Body of pancreas (tissue), 4 donors: ENCODE measurements around the gene CLEC2B. TPM values are rescaled to one million over a fixed set of nuclear protein-coding genes. Genes with fewer than 3 reads are reported as not detected.

Experiments used
- ATAC-seq: fragments of 150-250 bp; one replicate; pipeline ENCODE4 v1.9.1; 2016
- DNase-seq, 4 donors: peaks; one replicate each; pipeline ENCODE4 v3.0.0-alpha.2; 2019
- H3K27ac ChIP-seq, 4 donors: fragments of 200-600 bp; sonication (generic); 1 replicate in 3 of 4; 2 replicates in 1 of 4; pipeline versions ENCODE4 v1.5.1 to v1.6.1; 2016 to 2019; ENCODE audit warnings: mild to moderate bottlenecking in 1 of 4, mixed read lengths in 1 of 4, moderate library complexity in 1 of 4
- H3K27me3 ChIP-seq, 2 donors: fragments of 200-600 bp; sonication (generic); one replicate each; pipeline ENCODE4 v1.6.0; 2016; ENCODE audit warnings: mild to moderate bottlenecking in 1 of 2
- H3K36me3 ChIP-seq, 2 donors: fragments of 200-600 bp; sonication (generic); replicated peaks in 1 of 2; 2 replicates each; pipeline ENCODE4 v1.5.1; 2016; ENCODE audit warnings: low read depth in 2 of 2; ENCODE audit not compliant: insufficient read depth in 1 of 2
- H3K4me1 ChIP-seq: fragments of 200-600 bp; sonication (generic); one replicate; pipeline ENCODE4 v1.6.0; 2016
- H3K4me3 ChIP-seq, 2 donors: fragments of 200-600 bp; sonication (generic); 1 replicate in 1 of 2; 2 replicates in 1 of 2; pipeline ENCODE4 v1.5.1; 2016 to 2019
- H3K9me3 ChIP-seq, 3 donors: fragments of 200-600 bp; sonication (generic); 1 replicate in 2 of 3; 2 replicates in 1 of 3; pipeline ENCODE4 v1.5.1; 2016
- POLR2A ChIP-seq, 3 donors: fragments of 450-650 bp; IDR thresholded peaks; one replicate each; pipeline ENCODE4 v1.6.1; 2016; ENCODE audit warnings: antibody characterized with exemption in 3 of 3, mild to moderate bottlenecking in 2 of 3
- WGBS, 2 donors: methylation state at CpG; one replicate each; pipeline ENCODE4 v1.1.5; 2017; 5-methylcytosine and 5-hydroxymethylcytosine counted together
- intact Hi-C: fragments of 100-400 bp; cut with DNase I; formaldehyde crosslinking; loops from one replicate; pipeline ENCODE4 v1.15.1; 2023
- total RNA-seq, 2 donors: library from RNA; depleted of rRNA; stranded (reverse); fragments of >200 nt; gene quantifications; one replicate each; pipeline ENCODE4 v1.1.0, GENCODE V29; 2016
- TF ChIP-seq, protein P1 (sequence below), 7 experiments: fragments of 450-650 bp in 4 of 7; fragments of 200-600 bp in 3 of 7; sonication (generic) in 3 of 7; IDR thresholded peaks; one replicate each; pipeline ENCODE4 v1.5.1; 2016 to 2019; ENCODE audit warnings: antibody characterized with exemption in 7 of 7

Gene CLEC2B
- 1 to 10 TPM in 1 of 2 donors, under 1 TPM in 1; 0.66 to 4.2 TPM for total RNA-seq

DNA sequence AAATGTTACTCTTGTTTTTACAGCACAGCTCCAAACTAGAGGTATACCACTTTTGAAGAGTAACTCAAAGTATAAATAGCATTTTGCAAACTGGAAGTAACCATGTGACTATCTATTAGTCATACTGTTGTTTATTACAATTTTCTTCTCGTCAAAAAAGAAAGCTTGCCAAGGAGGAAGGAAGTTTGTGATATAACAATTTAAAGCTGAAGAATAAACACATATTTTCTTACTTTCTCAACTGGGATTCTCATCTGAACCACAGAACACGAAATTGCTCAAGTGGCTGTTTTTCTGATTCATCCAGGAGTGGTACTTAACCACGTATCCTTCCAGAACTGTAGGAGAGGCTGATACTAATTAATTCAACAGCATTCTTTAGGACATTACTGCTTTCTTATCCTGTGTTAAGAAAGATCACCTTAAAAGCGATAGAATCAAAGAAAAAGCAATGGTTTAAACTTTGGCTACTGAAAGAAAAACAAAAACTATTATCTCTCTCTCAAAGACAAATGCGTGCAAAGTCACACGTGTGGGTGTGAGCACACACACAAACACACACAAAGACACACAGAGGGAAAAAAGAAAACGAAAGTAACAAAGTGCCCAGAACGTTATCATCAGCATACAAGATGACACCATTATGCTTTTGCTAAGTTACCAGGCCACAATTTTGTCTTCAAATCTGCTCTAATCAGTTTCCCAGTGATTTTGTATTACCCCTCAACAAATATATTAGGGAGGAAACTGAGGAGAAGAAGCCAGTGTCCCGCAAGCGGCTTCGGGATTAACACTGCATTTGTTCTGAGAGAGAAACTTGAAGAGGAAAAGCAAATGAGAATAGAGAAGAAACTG is at the start of gene CLEC2B:
Gene CLEC2B (minus strand): TSS at position 48 of the 855 bp plus-strand sequence.
- DNase-seq (peak in 1 of 4 donors; percentile 13), ATAC-seq (peak; percentile 72)
- peak within 1 kb of the TSS in 3 of 4 donors; percentile 11 to 64 (median 51) for H3K27ac ChIP-seq
- 11% methylated on average over 11 of the region's 11 CpGs for WGBS, 2 donors
- no peaks in the 10 kb centered on the region for H3K27me3 ChIP-seq
- H3K9me3 ChIP-seq = no peaks in the 10 kb centered on the region
- intact Hi-C loops = no loop called here
- peak within 1 kb of the TSS in 1 of 2 donors; percentile 0 for H3K4me3 ChIP-seq
- H3K4me1 ChIP-seq = no peaks in the 10 kb centered on the region
- no peaks in the 10 kb centered on the region for H3K36me3 ChIP-seq
- TF ChIP-seq, protein P1, sequence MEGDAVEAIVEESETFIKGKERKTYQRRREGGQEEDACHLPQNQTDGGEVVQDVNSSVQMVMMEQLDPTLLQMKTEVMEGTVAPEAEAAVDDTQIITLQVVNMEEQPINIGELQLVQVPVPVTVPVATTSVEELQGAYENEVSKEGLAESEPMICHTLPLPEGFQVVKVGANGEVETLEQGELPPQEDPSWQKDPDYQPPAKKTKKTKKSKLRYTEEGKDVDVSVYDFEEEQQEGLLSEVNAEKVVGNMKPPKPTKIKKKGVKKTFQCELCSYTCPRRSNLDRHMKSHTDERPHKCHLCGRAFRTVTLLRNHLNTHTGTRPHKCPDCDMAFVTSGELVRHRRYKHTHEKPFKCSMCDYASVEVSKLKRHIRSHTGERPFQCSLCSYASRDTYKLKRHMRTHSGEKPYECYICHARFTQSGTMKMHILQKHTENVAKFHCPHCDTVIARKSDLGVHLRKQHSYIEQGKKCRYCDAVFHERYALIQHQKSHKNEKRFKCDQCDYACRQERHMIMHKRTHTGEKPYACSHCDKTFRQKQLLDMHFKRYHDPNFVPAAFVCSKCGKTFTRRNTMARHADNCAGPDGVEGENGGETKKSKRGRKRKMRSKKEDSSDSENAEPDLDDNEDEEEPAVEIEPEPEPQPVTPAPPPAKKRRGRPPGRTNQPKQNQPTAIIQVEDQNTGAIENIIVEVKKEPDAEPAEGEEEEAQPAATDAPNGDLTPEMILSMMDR (IDR thresholded peaks at IDR 0.05) = no peak
- TF ChIP-seq POLR2A (IDR thresholded peaks at IDR 0.05) = peak in 1 of 3 donors; percentile 47

GRCh38 chr12:9911708-9912107 is 42.6 kb upstream of the CLEC2B start:
- H3K4me3 ChIP-seq = no peak overlapping the region
- no peaks in the 10 kb centered on the region for H3K27me3 ChIP-seq
- ATAC-seq (no peak), DNase-seq (no peak)
- intact Hi-C loops = no loop called here
- H3K27ac ChIP-seq = no peak overlapping the region
- H3K36me3 ChIP-seq = no peaks in the 10 kb centered on the region
- no peak for TF ChIP-seq POLR2A (IDR thresholded peaks at IDR 0.05)
- TF ChIP-seq, protein P1 (IDR thresholded peaks at IDR 0.05) = no peak
- H3K9me3 ChIP-seq = peaks cover 0 to 15% (median 0%) of the 10 kb centered on the region in 3 donors
- H3K4me1 ChIP-seq = no peaks in the 10 kb centered on the region

DNA sequence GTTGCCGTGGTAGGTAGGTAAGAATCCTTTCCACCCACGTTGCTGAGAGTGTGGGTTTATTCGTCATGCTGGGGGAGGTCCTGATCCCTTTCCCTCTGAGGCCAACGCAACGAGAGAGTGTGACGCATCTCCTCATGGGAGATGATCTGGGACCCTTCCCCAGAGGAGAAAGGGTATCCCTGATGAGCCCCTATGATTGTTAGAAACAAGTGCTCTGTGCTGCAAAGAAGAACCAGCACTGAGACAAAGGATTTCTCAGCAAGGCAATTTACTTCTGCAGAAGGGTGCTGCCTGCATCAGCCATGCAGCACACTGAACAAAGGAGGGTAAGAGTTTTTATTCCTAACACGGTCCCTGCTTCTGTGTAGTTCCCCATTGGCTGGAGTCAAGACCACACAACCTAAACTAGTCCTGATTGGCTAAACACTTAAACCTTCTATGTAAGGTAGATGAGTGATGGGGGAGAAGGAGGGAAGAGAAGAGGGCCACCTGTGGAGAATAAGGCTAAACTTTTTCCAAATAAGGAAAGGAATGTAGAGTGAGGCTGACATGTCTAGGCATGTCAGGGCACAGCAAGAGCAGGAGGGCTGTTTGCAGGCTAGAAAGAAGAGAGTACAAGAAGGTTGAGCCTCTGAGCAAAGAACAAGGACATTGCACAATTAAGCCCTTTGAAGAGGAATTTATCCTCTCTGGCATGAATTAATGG is 41.7 kb upstream of the CLEC2B start:
- no peak for DNase-seq
- Histone ChIP-seq H3K4me1 (no peaks in the 10 kb centered on the region), H3K27me3 (no peaks in the 10 kb centered on the region), H3K4me3 (no peak overlapping the region), H3K9me3 (peaks cover 0 to 15% (median 0%) of the 10 kb centered on the region in 3 donors), H3K27ac (no peak overlapping the region), H3K36me3 (no peaks in the 10 kb centered on the region)
- ATAC-seq = no peak
- WGBS, 2 donors = 66 to 69% methylated on average over 7 of the region's 7 CpGs
- intact Hi-C loops = no loop called here
- TF ChIP-seq POLR2A (IDR thresholded peaks at IDR 0.05) = no peak

DNA sequence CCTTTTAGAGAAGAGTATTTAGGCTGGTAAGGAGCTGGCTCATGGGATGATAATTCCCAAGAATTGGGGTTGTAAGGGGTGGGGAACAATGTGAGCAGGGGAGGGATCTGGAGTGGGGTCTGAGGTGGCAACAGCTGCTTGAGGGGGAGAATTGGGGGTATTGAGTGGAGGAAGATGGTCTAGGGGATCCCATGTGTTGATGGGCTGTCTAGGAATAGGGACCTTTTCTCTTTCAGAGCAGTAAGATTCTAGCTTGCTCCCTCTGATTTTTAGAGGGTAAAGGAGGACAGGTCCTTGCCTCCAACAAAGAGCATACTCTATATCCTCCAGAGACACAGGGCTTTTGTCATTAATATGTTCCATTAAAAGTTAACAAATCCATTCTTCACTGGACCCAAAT is 40.6 kb upstream of the CLEC2B start:
- TF ChIP-seq POLR2A (IDR thresholded peaks at IDR 0.05) = no peak
- TF ChIP-seq, protein P1 (IDR thresholded peaks at IDR 0.05) = no peak
- Histone ChIP-seq H3K27me3 (no peaks in the 10 kb centered on the region), H3K9me3 (peaks cover 0 to 15% (median 0%) of the 10 kb centered on the region in 3 donors), H3K36me3 (no peaks in the 10 kb centered on the region), H3K4me1 (no peaks in the 10 kb centered on the region), H3K4me3 (no peak overlapping the region), H3K27ac (no peak overlapping the region)
- intact Hi-C loops = no loop called here
- no peak for ATAC-seq
- DNase-seq = no peak

GRCh38 chr12:9908350-9908749 is 39.2 kb upstream of the CLEC2B start:
- no peak overlapping the region for H3K4me3 ChIP-seq
- intact Hi-C loops = no loop called here
- TF ChIP-seq POLR2A (IDR thresholded peaks at IDR 0.05) = no peak
- TF ChIP-seq, protein P1 (IDR thresholded peaks at IDR 0.05) = no peak
- H3K27me3 ChIP-seq = no peaks in the 10 kb centered on the region
- WGBS, 2 donors = 80 to 82% methylated on average over 4 of the region's 4 CpGs
- ATAC-seq = no peak
- no peak for DNase-seq
- H3K4me1 ChIP-seq = no peaks in the 10 kb centered on the region
- H3K36me3 ChIP-seq = no peaks in the 10 kb centered on the region
- H3K9me3 ChIP-seq = peaks cover 0 to 15% (median 0%) of the 10 kb centered on the region in 3 donors
- H3K27ac ChIP-seq = no peak overlapping the region
